Activated CD4-positive, alpha-beta T cell treated with anti-CD3 and anti-CD28 coated beads, Interleukin-2, amount 50 U/mL, for 4 hours (primary cell): ENCODE data around the gene MIPOL1.
A peak's percentile ranks its signal among the peaks of the same experiment; 100 is the strongest.
"Not testable (repeated sequence)": the region's sequence is repeated elsewhere in the genome, so short reads cannot be mapped to it uniquely, and the experiment has no call there.

ENCODE experiments used
- DNase-seq, 2 experiments: peaks; one replicate each; pipeline ENCODE4 v3.0.0-alpha.2; 2020

Gene MIPOL1

GRCh38 chr14:37197421-37198272, at the start of gene MIPOL1:
Gene MIPOL1, plus strand, starts transcription at chr14:37197937. Its CDS starts 49,952 bp downstream, at chr14:37247889.
- DNase-seq = peak in 1 of 2 experiments; percentile 1

GRCh38 chr14:37150414-37150813, 47.3 kb upstream of the MIPOL1 start:
- DNase-seq = no peak

GRCh38 chr14:37153005-37153404, 44.7 kb upstream of the MIPOL1 start:
- DNase-seq = no peak

DNA sequence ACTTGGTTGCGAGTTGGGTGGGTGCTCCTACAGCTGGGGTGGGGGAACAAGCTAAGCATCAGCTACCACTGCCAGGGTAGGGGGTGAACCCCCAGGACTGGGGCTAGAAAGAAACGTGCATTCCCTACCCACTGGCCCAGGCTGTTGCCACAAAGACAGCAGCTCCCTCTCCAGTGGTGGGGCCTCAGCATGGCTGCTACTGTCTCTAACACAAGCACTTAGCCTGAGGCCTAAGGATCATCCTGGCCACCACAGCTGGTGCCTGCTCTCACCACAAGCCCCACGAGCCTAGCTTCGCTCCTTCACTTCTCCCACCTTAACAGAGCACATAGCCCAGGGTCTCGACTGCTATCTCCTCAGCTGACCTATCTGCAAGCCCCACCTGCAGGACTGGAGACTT, 44.3 kb upstream of the MIPOL1 start:
- no peak for DNase-seq

- DNase-seq = no peak
Measured at GRCh38 chr14:37157987-37158386, 39.8 kb upstream of the MIPOL1 start.

DNA sequence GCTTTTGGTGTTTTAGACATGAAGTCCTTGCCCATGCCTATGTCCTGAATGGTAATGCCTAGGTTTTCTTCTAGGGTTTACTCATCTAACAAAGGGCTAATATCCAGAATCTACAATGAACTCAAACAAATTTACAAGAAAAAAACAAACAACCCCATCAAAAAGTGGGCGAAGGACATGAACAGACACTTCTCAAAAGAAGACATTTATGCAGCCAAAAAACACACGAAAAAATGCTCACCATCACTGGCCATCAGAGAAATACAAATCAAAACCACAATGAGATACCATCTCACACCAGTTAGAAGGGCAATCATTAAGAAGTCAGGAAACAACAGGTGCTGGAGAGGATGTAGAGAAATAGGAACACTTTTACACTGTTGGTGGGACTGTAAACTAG, 35.4 kb upstream of the MIPOL1 start:
- DNase-seq = not testable (repeated sequence)

DNA sequence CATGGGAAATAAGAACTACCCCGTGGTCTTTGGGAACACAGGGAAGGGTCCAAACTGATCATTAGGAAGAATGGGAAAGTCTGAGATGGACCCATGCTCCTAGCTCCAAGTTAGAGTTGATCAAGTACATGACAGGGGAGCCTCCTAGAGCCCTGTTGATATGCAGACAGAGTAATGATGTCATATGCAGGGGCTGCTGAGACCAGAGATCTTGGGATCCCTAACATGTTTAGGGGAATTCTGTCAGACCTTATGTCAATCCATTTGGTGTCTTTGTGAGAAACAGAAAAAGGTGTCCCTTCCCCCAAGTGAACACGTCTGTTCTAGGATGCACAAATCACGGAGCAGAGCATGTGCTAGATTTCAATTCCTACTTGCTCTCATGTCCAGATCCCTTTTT, 31.9 kb upstream of the MIPOL1 start:
- DNase-seq = no peak

- no peak for DNase-seq
Measured at GRCh38 chr14:37167151-37168047, 30.3 kb upstream of the MIPOL1 start.

- no peak for DNase-seq
Measured at GRCh38 chr14:37168721-37169120, 29.0 kb upstream of the MIPOL1 start.

DNA sequence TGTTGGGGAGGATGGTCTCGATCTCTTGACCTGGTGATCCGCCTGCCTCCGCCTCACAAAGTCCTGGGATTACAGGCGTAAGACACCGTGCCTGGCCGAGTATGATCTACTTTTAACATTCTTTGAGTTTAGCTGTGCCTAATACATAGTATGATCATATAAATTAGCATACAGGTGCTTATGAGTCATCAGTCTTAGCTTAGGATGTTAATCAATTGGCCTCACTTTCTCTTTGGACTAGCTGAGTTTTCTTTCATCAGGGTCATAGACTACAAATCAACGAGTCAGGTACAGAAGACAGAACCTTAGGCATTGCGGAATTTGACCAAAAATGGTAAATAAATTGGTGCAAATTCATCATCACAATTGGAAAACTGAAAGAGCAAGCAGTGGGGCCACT, 27.5 kb upstream of the MIPOL1 start:
- no peak for DNase-seq

GRCh38 chr14:37170993-37171392, 26.7 kb upstream of the MIPOL1 start:
- no peak for DNase-seq

DNA sequence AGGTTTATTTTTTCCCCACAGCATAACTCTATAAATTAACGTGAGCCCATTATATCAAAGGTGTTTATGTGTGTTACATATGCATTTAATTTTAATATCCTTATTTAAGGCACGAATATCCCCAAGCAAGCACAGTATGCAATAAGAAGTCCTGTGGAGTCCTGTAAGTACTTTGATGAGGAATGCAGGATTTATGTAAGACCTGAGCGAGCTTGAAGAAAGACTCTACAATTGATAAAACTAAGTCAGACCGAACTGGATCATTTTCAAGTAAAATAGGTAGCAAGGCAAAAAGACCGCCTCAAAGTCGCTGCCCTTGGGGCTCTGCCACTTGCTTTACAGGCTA, 26.1 kb upstream of the MIPOL1 start:
- DNase-seq = no peak

- DNase-seq = no peak
Measured at GRCh38 chr14:37172024-37172869, 25.5 kb upstream of the MIPOL1 start, which contains the start of gene SLC25A21. Gene SLC25A21, minus strand, starts transcription at chr14:37172606.

GRCh38 chr14:37172936-37173614, 24.7 kb upstream of the MIPOL1 start:
- DNase-seq = no peak

DNA sequence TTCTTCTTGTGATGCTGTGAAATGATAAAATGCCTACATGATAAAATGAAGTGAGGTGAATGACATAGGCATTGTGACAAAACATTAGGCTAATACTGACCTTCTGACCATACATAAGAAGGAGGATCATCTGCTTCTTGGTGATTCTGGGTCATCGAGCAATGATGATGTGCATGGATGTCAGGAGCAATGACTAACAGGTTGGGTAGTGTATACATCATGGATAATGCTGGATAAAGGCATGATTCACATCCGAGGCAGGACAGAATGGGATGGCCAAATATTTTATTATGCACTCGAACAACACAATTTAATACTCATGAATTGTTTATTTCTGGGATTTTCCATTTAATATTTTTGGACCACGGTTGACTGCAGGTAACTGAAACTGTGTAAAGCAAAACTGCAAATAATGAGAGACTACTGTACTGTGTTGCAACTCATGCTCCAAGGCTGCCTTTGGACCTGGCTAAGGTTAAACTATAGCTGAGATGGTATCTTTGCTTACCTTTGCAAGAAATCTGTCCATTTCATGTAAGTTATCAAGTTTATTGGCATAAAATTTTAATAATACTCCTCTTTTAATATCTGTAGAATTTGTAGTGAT, 17.7 kb upstream of the MIPOL1 start:
- DNase-seq = no peak

GRCh38 chr14:37180886-37181285, 16.9 kb upstream of the MIPOL1 start:
- not testable (repeated sequence) for DNase-seq

DNA sequence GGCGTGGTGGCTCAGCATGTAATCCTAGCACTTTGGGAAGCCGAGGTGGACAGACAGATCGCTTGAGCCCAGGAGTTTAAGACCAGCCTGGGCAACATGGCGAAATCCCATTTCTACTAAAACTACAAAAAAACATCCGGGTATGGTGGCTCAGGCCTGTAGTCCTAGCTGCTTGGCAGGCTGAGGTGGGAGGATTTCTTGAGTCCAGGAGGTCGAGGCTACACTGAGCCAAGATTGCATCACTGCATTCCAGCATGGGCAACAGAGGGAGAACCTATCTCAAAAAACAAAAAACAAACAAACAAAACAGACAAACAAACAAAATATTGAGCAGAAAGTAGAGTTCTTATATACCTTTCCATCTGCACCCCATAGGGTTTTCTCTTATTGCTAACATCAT, 16.3 kb upstream of the MIPOL1 start:
- no peak for DNase-seq

GRCh38 chr14:37184520-37184919, 13.2 kb upstream of the MIPOL1 start:
- DNase-seq = not testable (repeated sequence)

DNA sequence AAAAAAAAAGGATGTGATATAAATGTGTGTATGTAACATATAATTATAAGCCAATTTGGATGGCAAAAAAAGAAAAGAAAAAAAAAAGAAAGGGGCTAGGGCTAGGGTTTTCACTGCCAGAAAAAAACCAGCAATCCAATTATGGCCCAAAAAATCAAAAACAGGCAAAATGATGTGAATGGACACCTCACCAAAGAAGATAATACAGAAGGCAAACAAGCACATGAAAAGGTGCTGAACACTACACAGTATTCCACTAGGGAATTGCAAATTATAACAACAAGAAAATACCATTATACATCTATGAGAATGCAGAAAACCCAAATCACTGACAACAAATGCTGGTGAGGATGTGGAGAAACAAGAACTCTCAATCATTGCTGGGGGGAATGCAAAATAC, 12.1 kb upstream of the MIPOL1 start:
- DNase-seq = no peak

DNA sequence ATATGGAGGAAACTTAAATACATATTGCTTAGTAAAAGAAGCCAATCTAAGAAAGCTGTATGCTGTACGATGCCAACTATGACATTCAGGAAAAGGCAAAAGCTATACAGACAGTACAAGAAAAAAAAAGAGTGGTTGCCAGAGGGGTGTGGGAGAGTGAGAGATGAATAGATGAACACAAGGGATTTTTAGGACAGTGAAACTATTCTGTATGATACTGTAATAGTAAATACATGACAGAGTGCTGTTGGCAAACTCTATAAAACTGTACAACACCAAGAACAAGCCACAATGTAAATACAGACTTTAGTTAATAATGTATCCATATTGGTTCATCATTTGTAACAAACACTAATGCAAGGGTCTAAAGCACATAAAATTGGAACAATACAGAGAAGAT, 10.9 kb upstream of the MIPOL1 start:
- DNase-seq = no peak

GRCh38 chr14:37187294-37187693, 10.4 kb upstream of the MIPOL1 start:
- no peak for DNase-seq
